ENCODE data around the gene RNF26. TPM values are rescaled to one million over a fixed set of nuclear protein-coding genes. Genes with fewer than 3 reads are reported as not detected.

The RNF26 gene
- total and polyA plus RNA-seq, 2 of the 4 experiments (the other 2 are of a cell fraction), result 3.4 to 36.7 TPM

DNA sequence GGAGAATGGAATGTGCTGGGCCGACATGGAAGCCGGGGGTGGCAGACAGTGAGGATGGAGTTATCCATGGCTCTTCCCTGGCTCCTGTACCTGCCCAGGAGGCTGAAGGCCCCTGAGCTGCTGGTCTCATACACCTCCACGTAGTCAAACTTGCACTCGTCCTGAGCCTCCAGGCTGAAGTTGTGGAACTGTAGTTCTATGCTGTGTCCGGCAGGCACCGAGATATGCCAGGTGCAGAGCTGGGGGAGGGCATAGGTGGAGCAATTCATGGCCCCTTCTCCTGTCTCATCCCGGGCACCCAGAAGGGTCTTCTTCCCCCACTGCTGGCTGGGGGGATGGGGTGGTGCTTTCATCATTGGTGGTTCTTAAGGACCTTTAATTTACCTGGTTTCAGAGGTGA lies 9.4 kb downstream of the RNF26 start:
- Histone ChIP-seq H2BK20ac (ENCODE audit: low read depth, low read length) (no peak overlapping the region), H3K27me3 (ENCODE audit: control insufficient read depth, insufficient read depth, low read length) (peaks cover 26% of the 10 kb centered on the region), H3K4me3 (ENCODE audit: insufficient read depth, low read depth, low read length) (no peak overlapping the region), H3K4me1 (ENCODE audit: control insufficient read depth, insufficient read depth, low read length) (peaks cover 10% of the 10 kb centered on the region), H4K20me1 (ENCODE audit: insufficient read depth, low read length) (no peaks in the 10 kb centered on the region), H2BK15ac (ENCODE audit: low read depth, low read length) (no peak overlapping the region), H3K9me3 (ENCODE audit: control insufficient read depth, insufficient read depth, low read length) (no peaks in the 10 kb centered on the region), H2AK9ac (replicated peaks; ENCODE audit: low read depth, low read length, poor library complexity) (peak overlapping the region; percentile 28), H3K4ac (ENCODE audit: low read depth, low read length) (no peak overlapping the region), H2AFZ (replicated peaks; ENCODE audit: low read length, poor library complexity) (no peak overlapping the region), H3K36me3 (ENCODE audit: control insufficient read depth, insufficient read depth, low read length) (no peaks in the 10 kb centered on the region), H4K5ac (ENCODE audit: low read depth, low read length) (no peak overlapping the region), H2AK5ac (ENCODE audit: low read depth, low read length) (no peak overlapping the region), H3K23ac (ENCODE audit: low read depth, low read length) (no peak overlapping the region), H4K91ac (ENCODE audit: insufficient read depth, low read depth, low read length) (no peak overlapping the region), H3K4me2 (ENCODE audit: low read depth, low read length) (no peak overlapping the region), H3K14ac (replicated peaks; ENCODE audit: low read depth, low read length) (no peak overlapping the region), H3K27ac (ENCODE audit: insufficient read depth, low read length) (no peak overlapping the region), H3K9me1 (ENCODE audit: insufficient read depth, low read length) (no peaks in the 10 kb centered on the region), H3K18ac (ENCODE audit: low read depth, low read length) (no peak overlapping the region), H3K9ac (ENCODE audit: low read depth, low read length) (no peak overlapping the region), H2BK120ac (ENCODE audit: low read depth, low read length) (no peak overlapping the region), H3K79me1 (ENCODE audit: low read depth in 1 of 2, low read length in 2 of 2) (peaks cover 8 to 12% of the 10 kb centered on the region in 2 experiments; a peak in 3 of 4 replicates), H3K56ac (ENCODE audit: extremely low read depth, insufficient read depth, low read length) (no peak overlapping the region), H2BK5ac (ENCODE audit: low read depth, low read length, poor library complexity, severe bottlenecking) (no peak overlapping the region), H4K8ac (ENCODE audit: low read depth in 2 of 2, low read length in 2 of 2) (no peak overlapping the region)
- in situ Hi-C loops (cut with MboI; ENCODE audit: low sequenced_read_pairs), result no loop called here
- DNase-seq (no peak), ATAC-seq (ENCODE audit: low read depth) (no peak)
- intact Hi-C loops (cut with micrococcal nuclease), result no loop called here
- WGBS, 2 experiments (ENCODE audit: extremely low coverage in 2 of 2, insufficient read length in 1 of 2), result no CpG with 5 or more reads among the region's 7 CpGs
- ChIA-PET CTCF (interaction anchor here (1.6 kb wide), 1 partner anchor 13 kb away, joined by 4 read pairs; no protein-coding TSS in a partner anchor), POLR2A (ENCODE audit: unreplicated experiment) (no interaction called here)
- dilution Hi-C loops (cut with HindIII; ENCODE audit: low sequenced_read_pairs, unreplicated experiment), result no loop called here
- TF ChIP-seq RFX5 (IDR thresholded peaks at IDR 0.05; ENCODE audit: low read depth, low read length) (no peak), RCOR1 (IDR thresholded peaks at IDR 0.05; ENCODE audit: insufficient replicate concordance, low read length) (no peak), NFE2L2 (IDR thresholded peaks at IDR 0.05; ENCODE audit: low read depth, low read length) (no peak), RAD21 (IDR thresholded peaks at IDR 0.05; ENCODE audit: low read length) (no peak), POLR2A (IDR thresholded peaks at IDR 0.05; ENCODE audit: low read depth, low read length) (no peak), FOS (IDR thresholded peaks at IDR 0.05; ENCODE audit: low read depth, low read length) (no peak), SMC3 (IDR thresholded peaks at IDR 0.05; ENCODE audit: low read depth, low read length) (no peak), BHLHE40 (IDR thresholded peaks at IDR 0.05; ENCODE audit: low read depth, low read length) (no peak), MXI1 (IDR thresholded peaks at IDR 0.05; ENCODE audit: borderline replicate concordance, low read depth, low read length) (no peak), MAZ (IDR thresholded peaks at IDR 0.05; ENCODE audit: borderline replicate concordance, low read depth, low read length) (no peak), CEBPB (IDR thresholded peaks at IDR 0.05; ENCODE audit: low read depth, low read length) (no peak), CTCF (conservative IDR thresholded peaks at IDR 0.05; ENCODE audit: low read depth, low read length) (no peak), CHD1 (IDR thresholded peaks at IDR 0.05; ENCODE audit: low read depth, low read length) (no peak), ELK1 (IDR thresholded peaks at IDR 0.05; ENCODE audit: borderline replicate concordance, low read depth, low read length) (no peak), MAFK (IDR thresholded peaks at IDR 0.05; ENCODE audit: low read depth, low read length) (no peak)
- TF ChIP-seq, protein P1, sequence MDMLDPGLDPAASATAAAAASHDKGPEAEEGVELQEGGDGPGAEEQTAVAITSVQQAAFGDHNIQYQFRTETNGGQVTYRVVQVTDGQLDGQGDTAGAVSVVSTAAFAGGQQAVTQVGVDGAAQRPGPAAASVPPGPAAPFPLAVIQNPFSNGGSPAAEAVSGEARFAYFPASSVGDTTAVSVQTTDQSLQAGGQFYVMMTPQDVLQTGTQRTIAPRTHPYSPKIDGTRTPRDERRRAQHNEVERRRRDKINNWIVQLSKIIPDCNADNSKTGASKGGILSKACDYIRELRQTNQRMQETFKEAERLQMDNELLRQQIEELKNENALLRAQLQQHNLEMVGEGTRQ (IDR thresholded peaks at IDR 0.05; ENCODE audit: low read depth, low read length), result no peak
- no TSS peak for BruUV-seq (replicated peaks)

Measured in IMR-90 (cell line).